GM18498 (cell line): ENCODE measurements around the gene CASZ1.

Source experiments
- ATAC-seq: cut with Tn5 transposase; IDR thresholded peaks from one replicate; pipeline ENCODE4 v1.9.1; 2021; ENCODE audit warnings: mild to moderate bottlenecking, moderate library complexity; ENCODE audit not compliant: unreplicated experiment

The CASZ1 gene

DNA sequence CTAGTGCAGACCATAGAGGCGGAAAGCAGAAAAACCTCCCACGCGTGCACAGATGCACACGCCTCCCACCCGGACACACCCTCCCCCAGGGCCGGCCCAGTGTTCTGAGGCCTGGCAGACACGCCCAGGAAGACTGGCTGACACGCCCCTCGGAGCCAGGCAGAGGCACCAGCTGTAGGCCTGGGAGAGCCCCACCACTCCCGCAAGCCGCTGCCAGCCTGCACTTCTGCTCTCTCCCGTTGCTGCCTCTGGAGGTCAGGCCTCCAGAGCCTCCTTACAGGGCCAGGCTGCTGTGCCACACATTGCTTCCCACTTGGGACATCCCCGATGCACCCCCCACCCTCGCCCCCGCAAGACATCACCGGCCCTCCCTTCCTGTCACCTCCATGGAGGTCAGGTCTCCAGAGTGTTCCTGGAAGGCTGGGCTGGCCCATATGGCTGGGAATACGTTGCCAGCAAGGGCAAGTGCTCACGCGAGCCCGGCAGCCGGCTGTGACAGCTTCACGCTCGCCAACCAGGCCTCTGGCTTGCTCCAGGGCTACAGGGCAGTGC is 40.4 kb downstream of the CASZ1 start:
- ATAC-seq, result no peak

DNA sequence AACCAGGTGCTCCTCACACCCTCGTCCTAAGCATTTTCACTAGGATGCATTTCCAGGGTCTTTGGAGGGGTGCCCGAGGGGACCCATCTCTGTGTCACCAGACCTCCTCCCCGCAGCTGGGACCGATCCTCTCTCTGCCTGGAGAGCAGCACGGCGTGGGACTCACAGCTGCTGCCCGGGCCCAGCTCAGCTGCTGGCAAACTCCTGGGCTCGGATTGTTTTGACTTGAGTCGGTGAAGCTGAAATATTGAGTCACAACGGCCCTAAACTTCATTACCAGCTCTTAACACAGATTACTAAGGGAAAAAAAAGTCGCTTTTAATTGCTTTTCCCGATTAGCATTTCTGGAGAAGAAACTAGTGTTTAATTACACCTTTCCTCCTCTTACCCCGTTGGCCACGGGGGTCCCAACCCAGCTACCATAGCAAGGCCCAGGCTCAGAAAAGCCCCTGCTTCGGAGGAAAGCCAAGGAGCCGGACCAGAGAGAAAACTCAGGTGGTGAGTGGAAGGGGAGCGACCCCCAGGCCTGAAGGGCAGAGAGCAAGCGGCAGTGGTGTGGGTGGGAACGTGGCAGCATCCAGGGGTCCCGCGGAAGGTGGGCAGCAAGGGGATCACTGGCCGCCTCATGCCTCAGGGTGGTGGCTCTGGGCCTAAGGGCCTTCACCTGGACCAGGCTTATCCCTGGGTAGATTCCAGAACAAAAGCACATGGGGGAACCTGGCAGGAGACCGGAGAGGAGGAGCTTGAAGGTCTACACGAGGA is 41.7 kb downstream of the CASZ1 start:
- ATAC-seq, result no peak

GRCh38 chr1:10753299-10753698 is 43.1 kb downstream of the CASZ1 start:
- ATAC-seq, result no peak

- no peak for ATAC-seq
These were observed 44.8 kb downstream of the CASZ1 start for GRCh38 chr1:10751561-10752085.

GRCh38 chr1:10751160-10751559 is 45.3 kb downstream of the CASZ1 start:
- ATAC-seq, result no peak

- ATAC-seq, result no peak
These were observed 50.5 kb downstream of the CASZ1 start for GRCh38 chr1:10745886-10746455.

GRCh38 chr1:10745383-10745782 is 51.1 kb downstream of the CASZ1 start:
- no peak for ATAC-seq

DNA sequence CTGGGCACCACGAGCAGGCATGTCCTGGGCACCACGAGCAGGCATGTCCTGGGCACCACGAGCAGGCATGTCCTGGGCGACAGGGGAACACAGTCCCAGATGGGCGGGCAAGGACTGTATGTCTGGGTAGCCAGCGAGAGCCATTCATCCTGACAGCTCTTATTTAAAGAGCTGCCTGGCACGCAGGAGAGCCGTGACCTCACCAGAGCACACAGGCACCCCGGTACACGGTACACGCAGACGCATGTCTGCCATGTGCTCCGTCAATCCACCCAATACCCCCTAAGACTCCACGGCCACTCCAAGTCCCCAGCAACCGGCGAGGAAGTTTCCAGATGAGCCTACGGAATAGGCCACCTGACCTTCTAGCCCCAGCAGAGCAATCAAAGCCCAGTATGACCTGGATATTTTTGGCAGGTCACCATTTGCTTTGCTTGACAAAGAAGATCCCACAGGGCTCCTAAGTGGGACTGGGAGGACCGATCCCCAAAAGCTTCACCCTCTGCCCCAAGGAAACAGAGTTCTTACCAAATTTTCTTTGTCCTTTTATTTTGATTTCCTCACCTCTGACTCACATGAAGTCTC is 51.7 kb downstream of the CASZ1 start:
- ATAC-seq, result no peak

DNA sequence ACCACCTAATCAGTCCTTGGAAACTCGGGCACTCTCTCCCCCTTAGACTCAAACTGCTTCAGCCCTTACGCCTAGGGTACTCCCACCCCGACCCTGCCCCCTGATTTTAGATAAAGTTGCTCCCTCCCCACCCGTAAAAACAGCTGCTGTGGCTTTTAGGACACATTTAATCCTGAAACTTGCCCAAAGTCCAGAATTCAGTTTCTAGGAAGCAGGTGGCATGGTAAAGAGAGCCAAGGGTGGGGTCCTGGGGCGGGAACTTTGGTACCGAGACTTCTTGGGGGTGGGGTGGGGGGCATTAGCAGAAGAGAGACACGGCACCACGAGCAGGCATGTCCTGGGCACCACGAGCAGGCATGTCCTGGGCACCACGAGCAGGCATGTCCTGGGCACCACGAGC is 52.4 kb downstream of the CASZ1 start:
- no peak for ATAC-seq

DNA sequence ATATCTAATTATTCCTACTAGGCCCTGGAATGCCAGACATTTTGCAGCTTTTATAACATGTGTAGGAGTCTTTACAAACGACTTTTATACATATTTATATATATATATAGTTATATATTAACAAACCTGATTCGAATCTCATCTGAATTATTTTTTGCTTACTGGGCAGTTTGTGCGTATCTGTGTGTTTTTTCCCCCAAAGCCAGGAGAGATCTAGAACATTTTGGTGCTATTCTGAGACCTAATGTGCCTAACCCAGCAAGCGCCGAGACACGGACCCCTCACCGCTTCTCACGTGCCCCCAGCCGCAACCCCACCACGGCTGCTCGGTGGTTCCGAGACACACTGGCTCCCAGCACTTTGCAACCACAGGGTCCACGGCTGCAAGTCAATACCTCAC is 54.8 kb downstream of the CASZ1 start:
- ATAC-seq, result no peak

GRCh38 chr1:10740123-10740522 is 56.3 kb downstream of the CASZ1 start:
- ATAC-seq, result no peak

GRCh38 chr1:10739589-10739988 is 56.9 kb downstream of the CASZ1 start:
- no peak for ATAC-seq

GRCh38 chr1:10738061-10739058 is 58.1 kb downstream of the CASZ1 start:
- no peak for ATAC-seq

DNA sequence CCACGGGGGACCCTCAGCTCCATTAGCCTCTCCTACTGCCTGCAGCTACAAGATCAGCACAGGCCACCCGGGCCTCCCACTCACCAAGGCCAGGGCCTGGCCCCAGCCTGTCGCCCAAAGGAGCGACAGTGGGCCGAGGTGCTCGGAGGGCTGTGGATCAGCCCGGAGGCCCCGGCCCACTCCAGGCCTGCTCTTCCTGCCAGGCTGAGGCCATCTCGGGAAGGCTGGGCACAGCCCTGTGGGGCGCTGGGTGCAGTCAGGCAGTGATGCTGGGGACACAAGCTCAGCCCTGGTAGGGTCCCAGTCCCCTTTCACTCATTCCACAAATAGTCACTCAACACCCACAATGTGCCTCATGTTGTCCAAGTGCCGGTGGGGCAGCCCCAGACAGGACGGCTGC is 58.8 kb downstream of the CASZ1 start:
- ATAC-seq, result no peak

DNA sequence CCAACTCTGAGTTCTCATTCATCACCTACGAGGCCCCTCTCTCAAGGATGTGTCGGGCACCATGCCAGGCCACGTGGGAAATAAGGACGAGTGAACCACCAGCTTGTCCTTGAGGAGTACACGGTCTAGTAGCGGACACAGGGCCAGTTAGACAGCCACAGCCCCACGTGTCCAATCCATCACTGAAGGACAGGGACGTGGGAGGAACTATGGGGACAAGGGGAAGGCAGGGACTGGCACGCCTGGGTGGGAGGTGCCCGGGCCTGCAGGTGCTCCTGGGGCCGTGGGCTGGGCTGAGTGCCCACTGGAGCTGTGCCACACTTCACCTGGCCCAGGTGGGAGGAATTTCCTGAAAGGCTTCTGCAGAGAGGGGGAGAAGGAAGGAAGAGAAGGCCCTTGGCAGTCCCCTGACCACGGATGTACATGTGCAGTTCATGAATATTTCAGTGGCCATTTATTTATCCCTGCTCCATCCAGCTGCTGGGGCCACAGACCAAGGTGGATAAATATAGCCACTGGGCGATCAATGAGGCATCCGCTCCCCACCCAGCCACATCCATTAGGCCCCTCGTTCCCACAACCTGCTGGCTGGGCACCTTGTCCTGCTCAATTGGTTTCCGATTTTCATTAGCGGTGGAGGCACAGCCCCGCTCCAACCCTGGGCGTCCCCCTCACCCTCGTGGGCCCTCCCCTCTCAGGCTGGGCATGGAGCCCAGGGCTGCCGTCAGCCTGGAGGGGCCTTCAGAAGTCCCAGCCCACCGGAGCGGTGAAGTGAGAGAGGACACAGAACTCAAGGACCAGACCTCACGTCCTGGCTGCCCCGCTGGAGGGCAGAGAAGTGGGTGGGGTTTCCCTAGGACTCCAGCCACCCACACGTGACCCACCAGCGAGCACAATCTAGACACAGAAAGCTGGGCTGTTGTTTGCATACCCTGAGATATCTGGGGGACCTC is 59.5 kb downstream of the CASZ1 start:
- no peak for ATAC-seq

- no peak for ATAC-seq
These were observed 60.7 kb downstream of the CASZ1 start for GRCh38 chr1:10735563-10736305.

- no peak for ATAC-seq
These were observed 61.4 kb downstream of the CASZ1 start for GRCh38 chr1:10734962-10735544.

- no peak for ATAC-seq
These were observed 62.1 kb downstream of the CASZ1 start for GRCh38 chr1:10734375-10734774.
